A549 treated with AZD2906 at 1 μM for 4 hours (cell line): Measurements from ENCODE around the gene AGMAT. TPM values are rescaled to one million over a fixed set of nuclear protein-coding genes. Genes with fewer than 3 reads are reported as not detected.

Experiments
- total RNA-seq: library from RNA; stranded (reverse); fragments of 200-300 nt; extraction: Qiagen RNA extraction; gene quantifications from 5 replicates; pipeline ENCODE4 v1.2.3, GENCODE V29; 2022

AGMAT gene, protein sequence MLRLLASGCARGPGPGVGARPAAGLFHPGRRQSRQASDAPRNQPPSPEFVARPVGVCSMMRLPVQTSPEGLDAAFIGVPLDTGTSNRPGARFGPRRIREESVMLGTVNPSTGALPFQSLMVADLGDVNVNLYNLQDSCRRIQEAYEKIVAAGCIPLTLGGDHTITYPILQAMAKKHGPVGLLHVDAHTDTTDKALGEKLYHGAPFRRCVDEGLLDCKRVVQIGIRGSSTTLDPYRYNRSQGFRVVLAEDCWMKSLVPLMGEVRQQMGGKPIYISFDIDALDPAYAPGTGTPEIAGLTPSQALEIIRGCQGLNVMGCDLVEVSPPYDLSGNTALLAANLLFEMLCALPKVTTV
- total RNA-seq: 6.0 to 7.2 TPM (median 6.7 TPM) in 5 replicates

DNA sequence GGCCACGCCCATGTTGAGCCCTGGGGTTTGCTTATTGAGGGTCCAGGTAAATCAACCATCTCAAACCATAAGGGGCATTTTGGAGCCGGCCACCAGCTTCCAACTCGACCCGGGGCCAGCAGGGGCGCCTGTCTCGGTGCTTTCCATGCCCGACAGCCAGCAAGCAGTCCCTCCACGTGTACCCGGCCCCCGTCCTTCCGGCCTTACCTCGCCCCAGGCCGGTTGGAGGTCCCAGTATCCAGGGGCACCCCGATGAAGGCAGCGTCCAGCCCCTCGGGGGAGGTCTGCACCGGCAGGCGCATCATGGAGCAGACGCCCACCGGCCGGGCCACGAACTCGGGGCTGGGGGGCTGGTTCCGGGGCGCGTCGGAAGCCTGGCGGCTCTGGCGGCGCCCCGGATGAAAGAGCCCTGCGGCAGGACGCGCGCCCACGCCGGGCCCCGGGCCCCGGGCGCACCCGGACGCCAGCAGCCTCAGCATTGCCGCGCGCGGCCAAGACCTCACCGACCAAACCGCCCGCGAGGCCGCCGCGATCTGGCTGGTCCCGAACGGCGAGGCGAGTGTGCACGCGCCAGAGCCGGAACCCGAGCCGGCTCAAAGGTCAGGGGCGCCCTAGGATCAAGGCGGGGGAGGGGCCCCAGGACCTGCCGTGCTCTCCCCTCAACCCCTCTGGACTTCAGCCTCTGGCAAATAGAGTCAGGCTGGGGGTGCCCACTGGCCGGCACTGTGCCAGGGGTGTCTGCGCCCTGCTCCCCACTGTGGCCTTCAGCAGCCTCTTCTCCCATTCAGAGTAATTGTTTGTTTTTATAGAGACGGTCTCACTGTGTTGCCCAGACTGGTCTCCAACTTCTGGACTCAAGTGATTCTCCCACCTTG lies at the start of gene AGMAT:
Gene AGMAT (minus strand): TSS at position 563 of the 875 bp plus-strand sequence. CDS start 84 bp downstream, at position 479.

DNA sequence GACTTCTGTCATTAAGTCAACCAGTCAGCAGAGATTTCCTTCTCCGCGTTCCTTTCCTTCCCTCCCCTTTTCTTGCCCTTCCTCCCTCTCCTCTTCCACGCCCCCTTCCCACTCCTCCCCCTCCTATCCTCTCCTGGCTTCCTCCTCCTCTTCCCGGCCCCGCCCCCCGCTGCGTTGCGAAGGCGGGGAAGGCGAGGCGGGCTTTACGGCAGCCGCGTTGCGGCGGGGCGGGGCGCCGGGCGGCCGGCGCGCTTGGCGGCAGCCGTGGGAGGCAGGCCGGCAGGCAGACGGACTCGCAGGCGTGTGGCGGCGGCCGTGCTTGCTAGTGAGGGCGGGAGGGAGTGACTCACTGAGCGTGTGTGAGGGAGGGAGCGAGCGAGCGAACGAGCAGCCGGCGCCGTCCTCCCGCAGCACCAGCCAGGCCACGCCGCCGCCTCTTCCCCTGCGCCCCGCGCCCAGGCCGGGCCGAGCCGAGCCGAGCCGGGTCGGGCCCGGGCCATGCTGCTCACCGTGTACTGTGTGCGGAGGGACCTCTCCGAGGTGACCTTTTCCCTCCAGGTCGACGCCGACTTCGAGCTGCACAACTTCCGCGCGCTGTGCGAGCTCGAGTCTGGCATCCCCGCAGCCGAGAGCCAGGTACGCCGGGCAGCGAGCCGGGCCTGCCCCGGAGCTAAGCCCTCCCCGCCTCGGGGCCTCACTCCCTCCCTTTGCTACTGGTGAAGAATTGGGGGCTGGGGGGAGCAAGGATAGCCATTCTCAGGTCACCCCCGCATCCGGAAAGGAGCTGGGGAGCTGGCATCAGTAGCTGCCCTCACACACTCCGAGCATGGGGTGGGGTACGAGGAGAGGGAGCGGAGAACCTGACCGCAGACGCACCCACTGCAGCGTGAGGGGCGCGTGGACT lies 32.6 kb upstream of the AGMAT start, which contains the start of gene DDI2:
Gene DDI2 (plus strand): TSS at position 286 of the 904 bp plus-strand sequence. CDS start 213 bp downstream, at position 499.

DNA sequence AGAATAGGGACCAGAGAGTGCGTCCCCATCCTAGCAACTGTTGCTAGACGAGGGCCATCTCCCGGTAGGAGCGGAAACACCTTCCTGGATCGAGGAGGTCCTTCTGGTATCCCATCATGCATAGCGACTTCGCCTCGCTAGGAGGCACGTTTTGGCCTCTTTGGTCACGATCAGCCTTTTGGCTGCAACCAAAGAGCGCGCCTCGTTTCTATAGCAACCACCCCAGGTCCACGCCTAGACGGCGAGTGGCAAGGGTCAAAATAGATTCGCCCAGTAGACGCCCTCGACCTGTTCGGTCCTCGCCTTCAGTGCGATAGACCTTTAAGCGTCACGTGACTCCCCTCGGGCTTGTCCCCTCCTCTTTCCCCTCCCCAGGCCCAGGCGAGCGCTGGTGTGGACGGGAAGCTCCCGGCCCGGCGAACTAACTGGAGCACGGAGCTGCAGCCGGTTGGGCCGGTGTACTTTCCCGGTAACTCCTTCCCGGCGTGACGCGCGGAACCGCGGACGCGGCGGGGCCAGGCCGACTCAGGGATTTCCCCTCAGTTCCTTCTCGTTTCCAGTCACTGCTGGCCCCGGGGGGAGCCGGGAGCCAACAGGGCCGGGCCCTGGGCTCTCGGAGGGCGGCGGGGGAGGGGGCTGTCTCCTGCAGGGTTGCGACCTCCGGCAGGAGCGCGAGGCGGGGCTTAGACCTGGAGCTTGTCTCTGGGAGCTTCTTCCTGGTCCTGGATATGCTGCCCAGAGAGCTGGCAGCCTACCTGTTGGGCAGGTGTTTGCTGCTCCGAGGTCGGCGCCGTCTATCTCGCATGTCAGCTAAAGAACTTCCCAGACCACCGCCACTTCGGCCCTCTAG lies 58.1 kb downstream of the AGMAT start, which contains the start of gene DNAJC16:
Gene DNAJC16 (plus strand): TSS at position 359 of the 850 bp plus-strand sequence. CDS start 2,258 bp downstream, outside the sequence.

DNA sequence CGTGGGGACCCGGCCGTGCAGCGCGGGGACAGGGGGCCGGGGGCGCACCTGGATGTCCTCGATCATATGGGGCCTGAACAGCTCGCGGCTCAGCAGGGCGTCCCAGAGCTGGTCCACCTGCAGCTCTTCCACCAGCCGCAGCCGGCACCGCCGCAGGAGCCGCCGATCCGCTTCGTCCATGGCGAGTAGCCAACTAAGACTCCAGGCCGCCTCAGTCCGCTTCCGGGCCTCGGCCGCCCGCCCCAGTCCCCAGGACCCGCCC lies 60.9 kb downstream of the AGMAT start, which contains the start of gene CASP9:
Gene CASP9 (minus strand): TSS at position 195 of the 262 bp plus-strand sequence. CDS start 15 bp downstream, at position 180.

Other genes starting within 250 kb of the AGMAT start
- 213 to 310 TPM (median 296 TPM) in 5 replicates for gene EFHD2, start 175.2 kb downstream of the AGMAT start, total RNA-seq
- 1.1 to 1.9 TPM (median 1.6 TPM) in 5 replicates for gene CTRC, start 146.6 kb downstream of the AGMAT start, total RNA-seq
- gene CELA2A, start 128.3 kb downstream of the AGMAT start, total RNA-seq: not detected in 5 replicates
- 0.14 to 0.16 TPM in 2 of 5 replicates, not detected in the others for gene CELA2B, start 108.9 kb downstream of the AGMAT start, total RNA-seq
- gene CASP9, start 60.8 kb downstream of the AGMAT start, total RNA-seq: 5.2 to 6.5 TPM (median 5.7 TPM) in 5 replicates
- gene DNAJC16, start 58.2 kb downstream of the AGMAT start, total RNA-seq: 4.0 to 5.6 TPM (median 4.4 TPM) in 5 replicates
- 6.6 to 8.1 TPM (median 7.5 TPM) in 5 replicates for gene DDI2, start 32.4 kb upstream of the AGMAT start, total RNA-seq
- gene PLEKHM2, start 99.3 kb upstream of the AGMAT start, total RNA-seq: 22.1 to 26.5 TPM (median 25.3 TPM) in 5 replicates
- gene SLC25A34, start 151.2 kb upstream of the AGMAT start, total RNA-seq: 0.08 to 0.43 TPM (median 0.18 TPM) in 5 replicates
- gene TMEM82, start 157.4 kb upstream of the AGMAT start, total RNA-seq: not detected in 5 replicates
- 19.2 to 31.4 TPM (median 27.5 TPM) in 5 replicates for gene FBLIM1, start 173.7 kb upstream of the AGMAT start, total RNA-seq
- gene UQCRHL, start 222.6 kb upstream of the AGMAT start, total RNA-seq: 5.5 to 7.6 TPM (median 6.6 TPM) in 5 replicates